Endothelial cell of umbilical vein (primary cell): Measurements from ENCODE around the gene NINJ2. TPM values are rescaled to one million over a fixed set of nuclear protein-coding genes. Genes with fewer than 3 reads are reported as not detected.

ENCODE experiments used
- BruUV-seq: library from RNA; stranded (reverse); fragments of 400-500 nt; replicated peaks from 2 replicates; lab custom pipeline; 2021; lab: Mats Ljungman, UMichigan
- CTCF ChIA-PET: fragments of 300-600, 350-600 bp; sonication (Branson Sonifier 250); formaldehyde crosslinking; loops from one replicate; lab custom pipeline; 2021; ENCODE audit warnings: antibody characterized with exemption, inconsistent platforms; lab: Charles Lee
- POLR2A ChIA-PET: fragments of 300-600, 350-600 bp; sonication (Branson Sonifier 250); formaldehyde crosslinking; loops from one replicate; lab custom pipeline; 2021; ENCODE audit warnings: antibody characterized with exemption, inconsistent platforms; lab: Charles Lee
- DNase-seq: peaks from one replicate; pipeline ENCODE4 v3.0.0-alpha.2; 2011; ENCODE audit warnings: low read depth, low spot score
- FAIRE-seq: peaks from 2 replicates; lab custom pipeline; 2011; peaks lifted over from hg19 to GRCh38; lab: Jason Lieb, UNC
- H2AFZ ChIP-seq: 2 replicates; pipeline ENCODE4 v1.6.0; 2012; ENCODE audit warnings: low read depth, low read length, control low read depth, inconsistent platforms
- H3K27ac ChIP-seq: 2 replicates; pipeline ENCODE4 v1.5.1; 2011; ENCODE audit warnings: low read depth, mild to moderate bottlenecking, control low read depth, low read length, moderate library complexity; ENCODE audit not compliant: insufficient read depth
- H3K27me3 ChIP-seq, 2 experiments: 2 replicates each; pipeline versions ENCODE4 v1.6.0 to v1.6.1; 2011; ENCODE audit warnings: low read length in 2 of 2, mixed read lengths in 1 of 2; ENCODE audit not compliant: control insufficient read depth in 2 of 2, insufficient read depth in 2 of 2
- H3K36me3 ChIP-seq, 2 experiments: 2 replicates in 1 of 2; 3 replicates in 1 of 2; pipeline ENCODE4 v1.5.1; 2011; ENCODE audit warnings: low read length in 2 of 2, mild to moderate bottlenecking in 1 of 2, moderate library complexity in 1 of 2; ENCODE audit not compliant: control insufficient read depth in 2 of 2, insufficient read depth in 2 of 2; ENCODE audit errors: extremely low read depth in 1 of 2
- H3K4me1 ChIP-seq: 3 replicates; pipeline ENCODE4 v1.5.1; 2011; ENCODE audit warnings: mild to moderate bottlenecking, low read length; ENCODE audit not compliant: control insufficient read depth, insufficient read depth; ENCODE audit errors: extremely low read depth
- H3K4me2 ChIP-seq: 2 replicates; pipeline ENCODE4 v1.6.1; 2011; ENCODE audit warnings: low read length, control low read depth, mixed read lengths; ENCODE audit not compliant: insufficient read depth
- H3K4me3 ChIP-seq, 3 experiments: fragments of 200-600 bp in 1 of 3; sonication (generic), shearing (Covaris generic) in 1 of 3; replicated peaks in 1 of 3; 2 replicates each; pipeline ENCODE4 v1.5.1; 2011 to 2016; ENCODE audit warnings: control low read depth in 3 of 3, low read length in 3 of 3, mild to moderate bottlenecking in 2 of 3, inconsistent platforms in 1 of 3, low read depth in 1 of 3, moderate library complexity in 1 of 3; ENCODE audit not compliant: insufficient read depth in 1 of 3
- H3K79me2 ChIP-seq: 2 replicates; pipeline ENCODE4 v1.6.0; 2012; ENCODE audit warnings: low read length, inconsistent platforms; ENCODE audit not compliant: control insufficient read depth, insufficient read depth
- H3K9ac ChIP-seq: replicated peaks from 2 replicates; pipeline ENCODE3; 2011; ENCODE audit warnings: low read length, control low read depth; ENCODE audit not compliant: insufficient read depth; ENCODE audit errors: extremely low read depth
- H3K9me1 ChIP-seq: replicated peaks from 3 replicates; pipeline ENCODE4 v1.6.0; 2011; ENCODE audit warnings: mild to moderate bottlenecking, low read length; ENCODE audit not compliant: control insufficient read depth, insufficient read depth; ENCODE audit errors: extremely low read depth
- H3K9me3 ChIP-seq: replicated peaks from 2 replicates; pipeline ENCODE4 v1.5.1; 2012; ENCODE audit warnings: low read length, inconsistent platforms; ENCODE audit not compliant: control insufficient read depth, insufficient read depth
- H4K20me1 ChIP-seq: replicated peaks from 2 replicates; pipeline ENCODE3; 2011; ENCODE audit warnings: mild to moderate bottlenecking, low read length; ENCODE audit not compliant: control insufficient read depth, insufficient read depth; ENCODE audit errors: extremely low read depth
- CTCF ChIP-seq, 2 donors: IDR thresholded peaks; 1 replicate in 1 of 2; 2 replicates in 1 of 2; pipeline ENCODE4 v1.5.1; 2011; ENCODE audit warnings: low read length in 2 of 2, mild to moderate bottlenecking in 2 of 2, moderate library complexity in 2 of 2, control low read depth in 1 of 2, inconsistent platforms in 1 of 2, low read depth in 1 of 2; ENCODE audit not compliant: insufficient read depth in 1 of 2; ENCODE audit errors: extremely low read depth in 1 of 2
- EZH2 ChIP-seq: IDR thresholded peaks from 2 replicates; pipeline ENCODE4 v1.6.1; 2012; ENCODE audit warnings: borderline replicate concordance, low read depth, mild to moderate bottlenecking, moderate library complexity, low read length, inconsistent platforms; ENCODE audit not compliant: severe bottlenecking
- FOS ChIP-seq: IDR thresholded peaks from 2 replicates; pipeline ENCODE4 v1.6.1; 2011; ENCODE audit warnings: mild to moderate bottlenecking, low read length, moderate library complexity, borderline replicate concordance; ENCODE audit not compliant: insufficient read depth
- GATA2 ChIP-seq: IDR thresholded peaks from 2 replicates; pipeline ENCODE4 v1.7.0; 2011; ENCODE audit warnings: low read depth, mild to moderate bottlenecking, moderate library complexity, mixed read lengths, low read length; ENCODE audit not compliant: insufficient read length, insufficient read depth
- JUN ChIP-seq: IDR thresholded peaks from 2 replicates; pipeline ENCODE4 v1.6.1; 2011; ENCODE audit warnings: borderline replicate concordance, low read depth; ENCODE audit not compliant: insufficient read length, insufficient read depth
- MAX ChIP-seq: IDR thresholded peaks from 2 replicates; pipeline ENCODE4 v1.6.1; 2011; ENCODE audit not compliant: insufficient read depth, insufficient read length
- MYC ChIP-seq: IDR thresholded peaks from one replicate; pipeline ENCODE4 v1.6.1; 2011; ENCODE audit warnings: mild to moderate bottlenecking, low read depth, low read length
- POLR2A ChIP-seq: IDR thresholded peaks from 2 replicates; pipeline ENCODE4 v1.6.1; 2012; ENCODE audit warnings: low read depth, mild to moderate bottlenecking, control low read depth, low read length
- POLR2AphosphoS5 ChIP-seq: IDR thresholded peaks from 2 replicates; pipeline ENCODE4 v1.6.1; 2012; ENCODE audit warnings: low read depth, mild to moderate bottlenecking, control low read depth, low read length, moderate library complexity; ENCODE audit not compliant: insufficient read depth
- dilution Hi-C: fragments of 300-500 bp; cut with MboI; formaldehyde crosslinking; loops from one replicate; pipeline ENCODE4 v1.15.0; 2019; ENCODE audit warnings: low sequenced_read_pairs; ENCODE audit not compliant: extremely low pct_ligation_motif_present
- intact Hi-C: fragments of 100-400 bp; cut with micrococcal nuclease; formaldehyde crosslinking; loops from one replicate; pipeline ENCODE4 v1.10.0; 2022
- polyA plus RNA-seq, 4 experiments: library from polyadenylated mRNA; depleted of rRNA in 3 of 4; stranded (reverse) in 3 of 4; unstranded in 1 of 4; fragments of >200 nt; gene quantifications; 2 replicates each; pipeline versions ENCODE4 v1.2.1 to v1.2.3, GENCODE V29; 2011 to 2012; ENCODE audit warnings: missing spikeins in 1 of 4
- total RNA-seq: library from RNA; stranded (reverse); gene quantifications from 2 replicates; pipeline ENCODE4 v1.2.3, GENCODE V29; 2021

NINJ2 gene
- total and polyA plus RNA-seq, 2 donors (not counting 3 experiments of a cell fraction or from before 2014, with no cell fraction given): 0.75 to 4.4 TPM

GRCh38 chr12:532908-533565 is 130.2 kb downstream of the NINJ2 start:
- CTCF ChIA-PET: interaction anchor here (1.0 to 1.7 kb wide), 4 partner anchors 38 to 91 kb away, joined by 3 to 8 read pairs (median 3); no protein-coding TSS in a partner anchor
- no peak overlapping the region for H2AFZ ChIP-seq

More at GRCh38 chr12:532908-533565, 130.2 kb downstream of the NINJ2 start:
- no peaks in the 10 kb centered on the region for H3K79me2 ChIP-seq
- TF ChIP-seq POLR2AphosphoS5: no peak
- TF ChIP-seq CTCF (IDR thresholded peaks at IDR 0.05; ENCODE audit: extremely low read depth in 1 of 2, insufficient read depth in 1 of 2, low read depth in 1 of 2, low read length in 2 of 2): no peak
- TF ChIP-seq MAX: no peak
- TF ChIP-seq EZH2: no peak
- TF ChIP-seq MYC: no peak
- no peak for TF ChIP-seq GATA2
- TF ChIP-seq FOS: no peak
- no peak for TF ChIP-seq POLR2A
- no peak for TF ChIP-seq JUN
- no peaks in the 10 kb centered on the region for H4K20me1 ChIP-seq
- H3K9ac ChIP-seq: no peak overlapping the region
- H3K27me3 ChIP-seq: peaks cover 14 to 17% of the 10 kb centered on the region in 2 experiments
- no peaks in the 10 kb centered on the region for H3K9me3 ChIP-seq
- no peaks in the 10 kb centered on the region for H3K9me1 ChIP-seq
- POLR2A ChIA-PET: no interaction called here
- H3K4me3 ChIP-seq: no peak overlapping the region
- FAIRE-seq (no peak), DNase-seq (no peak)
- H3K36me3 ChIP-seq: no peaks in the 10 kb centered on the region
- no peak overlapping the region for H3K27ac ChIP-seq
- intact Hi-C loops (no loop called here), dilution Hi-C loops (no loop called here)
- BruUV-seq: no TSS peak
- peaks cover 7% of the 10 kb centered on the region for H3K4me1 ChIP-seq
- no peak overlapping the region for H3K4me2 ChIP-seq
